HG03095 (cell line): Measurements from ENCODE around the gene HS2ST1.
"Not testable (repeated sequence)": the region's sequence is repeated elsewhere in the genome, so short reads cannot be mapped to it uniquely, and the experiment has no call there.

Source experiments
- ATAC-seq: cut with Tn5 transposase; IDR thresholded peaks from one replicate; pipeline ENCODE4 v1.9.1; 2021; ENCODE audit warnings: moderate library complexity; ENCODE audit not compliant: unreplicated experiment

HS2ST1 gene

DNA sequence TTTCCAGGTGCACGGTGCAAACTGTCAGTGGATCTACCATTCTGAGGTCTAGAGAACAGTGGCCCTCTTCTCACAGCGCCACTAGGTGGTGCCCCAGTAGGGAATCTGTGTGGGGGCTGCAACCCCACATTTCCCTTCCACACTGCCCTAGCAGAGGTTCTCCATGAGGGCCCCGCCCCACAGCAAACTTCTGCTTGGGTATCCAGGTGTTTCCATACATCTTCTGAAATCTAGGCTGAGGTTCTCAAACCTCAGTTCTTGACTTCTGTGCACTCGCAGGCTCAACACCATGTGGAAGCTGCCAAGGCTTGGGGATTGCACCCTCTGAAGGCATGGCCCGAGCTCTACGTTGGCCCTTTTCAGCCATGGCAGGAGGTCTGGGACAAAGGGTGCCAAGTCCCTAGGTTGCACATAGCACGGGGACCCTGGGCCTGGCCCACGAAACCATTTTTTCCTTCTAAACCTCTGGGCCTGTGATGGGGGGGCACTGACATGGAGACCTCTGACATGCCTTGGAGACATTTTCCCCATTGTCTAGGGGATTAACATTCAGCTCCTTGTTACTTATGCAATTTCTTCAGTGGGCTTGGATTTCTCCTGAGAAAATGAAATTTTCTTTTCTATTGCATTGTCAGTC, 10.0 kb downstream of the HS2ST1 start:
- no peak for ATAC-seq

DNA sequence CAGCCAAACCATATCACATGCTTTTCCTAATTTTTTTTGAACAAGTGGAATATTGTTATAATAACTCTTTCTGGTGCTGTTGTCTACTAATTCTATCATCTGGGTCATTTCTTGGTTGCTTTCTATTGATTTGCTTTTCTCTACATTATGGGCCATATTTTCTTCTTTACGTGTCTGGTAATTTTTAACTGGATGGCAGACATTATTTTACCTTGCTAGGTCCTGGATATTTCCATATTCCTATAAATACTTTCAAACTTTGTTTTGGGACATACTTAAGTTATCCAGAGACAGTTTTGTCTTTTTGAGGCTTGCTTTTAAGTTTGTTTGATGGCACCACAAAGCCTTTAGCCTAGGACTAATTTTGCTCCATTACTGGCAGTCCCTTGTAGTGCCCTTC, 11.3 kb downstream of the HS2ST1 start:
- no peak for ATAC-seq

GRCh38 chr1:86926883-86927282, 12.4 kb downstream of the HS2ST1 start:
- ATAC-seq = no peak

DNA sequence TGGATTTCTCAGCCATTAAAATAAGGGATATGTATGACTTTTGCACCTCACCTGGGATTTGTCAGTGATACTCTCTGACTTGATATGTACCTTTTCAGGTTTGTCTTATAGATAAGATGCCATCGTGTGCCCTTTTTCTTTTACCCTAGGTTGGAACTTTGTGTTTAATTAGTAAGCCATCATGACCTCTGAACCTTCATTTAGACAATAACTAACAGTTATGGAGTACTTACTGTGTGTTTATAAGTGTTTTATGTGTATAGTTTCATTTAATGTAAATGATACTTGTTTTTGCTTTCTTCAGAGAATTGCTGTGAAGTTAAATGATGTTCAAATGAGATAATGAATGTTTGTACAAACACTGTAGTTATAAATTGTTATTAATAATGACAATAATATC, 14.4 kb downstream of the HS2ST1 start:
- ATAC-seq = no peak

DNA sequence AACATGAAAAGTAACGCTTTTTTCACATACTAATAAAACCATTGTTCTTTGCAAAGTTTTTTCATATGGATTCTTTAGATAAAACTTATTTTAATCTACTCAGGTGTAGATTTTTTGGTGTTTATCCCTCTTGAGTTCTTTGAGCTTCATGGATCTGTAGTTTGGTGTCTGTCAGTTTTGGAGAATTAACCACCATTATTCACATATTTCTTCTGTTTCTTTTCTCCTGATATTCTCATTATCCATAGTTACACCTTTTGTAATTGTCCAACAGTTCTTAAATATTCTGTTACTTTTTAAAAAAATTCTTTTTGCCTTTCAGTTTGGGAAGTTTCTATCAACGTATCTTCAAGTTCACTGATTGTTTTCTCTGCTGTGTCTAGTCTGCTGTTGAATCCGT, 18.6 kb downstream of the HS2ST1 start:
- ATAC-seq = no peak

DNA sequence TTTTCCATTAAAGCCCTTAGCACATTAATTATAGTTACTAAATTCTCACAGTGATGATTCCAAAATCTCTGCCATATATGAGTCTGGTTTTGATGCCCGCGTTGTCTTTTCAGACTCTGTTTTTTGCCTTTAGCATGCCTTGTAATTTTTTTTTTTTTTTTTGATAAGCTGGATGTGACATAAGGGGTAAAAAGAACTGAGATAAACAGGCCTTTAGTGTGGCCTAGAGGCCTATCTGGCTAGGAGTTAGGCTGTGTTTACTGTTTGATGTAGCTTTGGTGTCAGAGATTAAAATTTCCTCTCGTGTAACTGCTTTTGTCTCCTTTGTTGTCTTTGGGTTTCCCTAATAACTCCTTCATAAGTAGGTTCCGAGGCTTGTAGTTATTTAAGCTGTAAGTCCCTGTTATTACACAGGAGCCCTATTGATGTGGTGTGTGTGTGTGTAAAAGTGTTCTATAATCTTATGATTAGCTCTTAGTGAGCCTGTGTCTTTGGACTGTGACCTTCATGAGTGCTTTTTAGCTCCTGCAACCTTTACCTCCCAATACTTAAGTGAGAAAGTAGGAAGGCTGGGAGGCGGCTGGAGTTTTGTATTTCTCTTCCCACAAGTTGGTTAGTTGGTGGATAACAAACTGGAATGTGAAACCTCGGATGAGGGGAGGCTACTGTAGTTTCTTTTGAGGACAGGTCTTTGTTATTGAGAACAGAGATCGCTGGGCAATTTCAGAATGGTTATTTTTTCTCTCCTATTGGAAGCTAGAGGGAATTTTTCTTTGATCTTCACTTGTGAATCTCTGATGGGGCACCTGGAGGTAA, 19.3 kb downstream of the HS2ST1 start:
- no peak for ATAC-seq

- no peak for ATAC-seq
Measured at GRCh38 chr1:86938450-86938849, 24.0 kb downstream of the HS2ST1 start.

GRCh38 chr1:86938855-86939254, 24.4 kb downstream of the HS2ST1 start:
- no peak for ATAC-seq

DNA sequence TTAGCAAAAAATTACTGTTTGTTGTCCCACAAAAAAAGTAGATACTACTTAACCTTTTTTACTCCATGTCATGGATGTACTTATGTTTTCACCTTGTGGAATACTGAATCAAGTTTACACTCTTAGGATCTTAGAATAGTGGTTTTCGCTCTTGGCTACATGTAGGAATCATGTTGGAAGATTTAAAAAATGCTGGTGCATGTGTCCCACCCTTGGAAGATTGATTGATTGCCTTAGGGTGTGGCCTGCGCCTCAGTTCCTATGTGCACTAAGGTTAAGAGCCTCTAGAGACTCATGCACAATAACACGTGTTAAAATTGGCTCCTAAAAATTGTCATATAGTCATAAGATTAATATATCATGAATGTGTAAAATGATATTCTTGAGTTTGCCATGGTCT, 25.0 kb downstream of the HS2ST1 start:
- no peak for ATAC-seq

GRCh38 chr1:86940599-86940998, 26.2 kb downstream of the HS2ST1 start:
- ATAC-seq = no peak

DNA sequence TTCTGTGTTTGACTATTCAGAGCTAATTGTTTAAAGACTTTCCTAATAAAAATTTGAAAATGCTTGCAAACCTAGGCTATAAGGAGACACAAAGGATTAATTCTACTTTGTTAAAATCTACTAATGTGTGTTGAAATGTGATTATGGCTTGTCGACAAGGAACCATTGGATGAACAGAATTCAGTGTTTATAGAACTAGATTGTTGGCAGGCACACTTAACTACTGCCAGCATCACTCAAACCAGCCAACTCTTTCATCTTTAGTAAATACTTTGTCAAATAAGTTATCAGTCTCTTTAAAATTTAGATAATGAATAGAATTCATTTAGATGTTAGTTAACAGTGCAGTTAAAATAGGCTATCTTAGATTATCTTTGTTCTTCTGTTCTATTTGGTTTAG, 27.6 kb downstream of the HS2ST1 start:
- no peak for ATAC-seq

DNA sequence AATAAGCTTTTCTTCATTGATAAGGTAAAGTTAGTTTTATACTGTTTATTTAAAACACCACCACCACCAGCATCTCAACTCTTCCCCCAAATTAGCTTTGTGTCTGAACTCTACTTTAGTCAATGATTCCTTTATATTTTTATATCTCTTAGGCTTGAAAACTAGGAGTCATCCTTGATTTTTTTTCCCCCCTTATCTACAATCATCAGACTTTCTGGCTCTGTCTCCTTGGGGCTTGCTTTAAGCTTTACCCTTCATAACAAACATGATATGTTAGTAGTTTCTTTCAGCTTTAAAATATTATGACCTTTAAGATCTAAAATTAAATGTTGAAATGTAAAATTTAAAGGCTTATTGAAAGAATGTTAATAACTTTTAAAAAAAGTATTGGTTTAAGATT, 28.3 kb downstream of the HS2ST1 start:
- no peak for ATAC-seq

DNA sequence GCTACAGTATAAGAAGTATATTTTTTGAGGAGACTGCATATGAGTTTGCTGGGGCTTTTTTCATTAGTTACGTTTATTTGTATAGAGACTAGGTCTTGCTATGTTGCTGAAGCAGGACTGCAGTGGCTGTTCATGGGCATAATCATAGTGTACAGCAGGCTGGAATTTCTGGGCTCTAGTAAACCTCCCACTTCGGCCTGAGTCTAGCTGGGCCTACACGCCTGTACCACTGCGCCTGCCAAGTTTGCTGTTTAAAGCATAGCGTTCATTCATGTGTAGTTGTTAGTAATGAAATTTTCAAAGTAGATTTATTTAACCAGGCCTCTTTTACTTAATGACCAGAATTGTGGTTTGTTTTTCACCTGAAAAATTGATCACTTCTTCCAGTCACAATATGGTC, 33.8 kb downstream of the HS2ST1 start:
- no peak for ATAC-seq

GRCh38 chr1:86950712-86951419, 36.4 kb downstream of the HS2ST1 start:
- ATAC-seq = no peak

DNA sequence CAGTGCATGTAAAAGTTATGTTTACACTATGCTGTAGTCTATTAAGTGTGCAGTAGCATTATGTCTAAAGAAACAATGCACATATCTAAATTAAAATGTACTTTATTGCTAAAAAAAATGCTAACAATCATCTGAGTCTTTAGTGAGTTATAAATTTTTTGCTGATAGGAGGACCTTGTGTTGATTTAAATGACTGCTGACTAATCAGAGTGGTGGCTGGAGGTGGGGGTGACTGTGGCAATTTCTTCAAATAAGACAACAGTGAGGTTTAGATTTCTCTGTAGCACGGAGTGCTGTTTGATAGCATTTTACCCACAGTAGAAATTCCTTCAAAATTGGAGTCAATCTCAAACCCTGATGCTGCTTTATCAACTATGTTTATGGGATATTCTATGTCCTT, 37.0 kb downstream of the HS2ST1 start:
- no peak for ATAC-seq

DNA sequence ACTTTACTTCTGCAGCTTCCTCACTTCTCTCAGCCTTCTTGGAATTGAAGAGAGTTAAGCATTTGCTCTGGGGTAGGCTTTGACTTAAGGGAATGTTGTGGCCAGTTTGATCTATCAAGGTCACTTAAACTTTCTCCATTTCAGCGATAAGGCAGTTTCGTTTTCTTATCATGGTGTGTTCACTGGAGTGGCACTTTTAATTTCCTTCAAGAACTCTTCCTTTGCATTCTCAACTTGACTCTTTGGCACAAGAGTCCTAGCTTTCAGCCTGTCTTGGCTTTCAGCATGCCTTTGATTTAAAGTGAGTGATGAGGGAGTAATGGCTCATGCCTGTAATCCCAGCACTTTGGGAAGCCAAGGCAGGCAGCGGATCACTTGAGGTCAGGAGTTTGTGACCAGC, 38.7 kb downstream of the HS2ST1 start:
- ATAC-seq = no peak

- ATAC-seq = no peak
Measured at GRCh38 chr1:86955678-86956077, 41.2 kb downstream of the HS2ST1 start.

GRCh38 chr1:86956221-86956620, 41.8 kb downstream of the HS2ST1 start:
- ATAC-seq = no peak

DNA sequence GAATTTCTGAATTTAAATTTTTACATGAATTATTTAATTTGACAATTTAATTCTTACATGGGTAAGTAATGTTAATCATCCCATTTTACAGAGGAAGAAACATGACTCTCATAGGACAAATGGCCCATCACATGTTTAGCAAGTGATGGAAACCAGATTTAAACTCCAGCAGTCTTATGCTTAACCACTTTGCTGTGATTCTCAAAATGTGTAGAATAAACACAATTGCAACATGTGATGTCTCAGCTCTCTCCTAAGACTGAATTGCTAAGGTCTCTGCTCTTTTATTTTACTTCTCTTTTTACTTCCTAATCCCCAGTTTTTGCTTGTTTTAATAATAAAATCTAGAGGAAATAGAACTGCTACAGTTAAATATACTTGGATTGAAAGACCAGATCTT, 42.8 kb downstream of the HS2ST1 start:
- ATAC-seq = no peak

- no peak for ATAC-seq
Measured at GRCh38 chr1:86960548-86960947, 46.1 kb downstream of the HS2ST1 start.

- ATAC-seq = not testable (repeated sequence)
Measured at GRCh38 chr1:86963841-86964240, 49.4 kb downstream of the HS2ST1 start.
